CD4-positive, alpha-beta T cell treated with Interleukin-4 for 4 hours (primary cell): ENCODE data around the gene FALEC.

ENCODE experiments used
- DNase-seq: peaks from one replicate; pipeline ENCODE4 v3.0.0-alpha.2; 2020

The FALEC gene

GRCh38 chr1:150512846-150513245 lies 2.7 kb upstream of the FALEC start:
- DNase-seq, result no peak

- DNase-seq, result no peak
Observed at GRCh38 chr1:150513351-150513791, 2.2 kb upstream of the FALEC start.

GRCh38 chr1:150514260-150514659 lies 1.3 kb upstream of the FALEC start:
- DNase-seq, result no peak

- no peak for DNase-seq
Observed at GRCh38 chr1:150514913-150515327, 632 bp upstream of the FALEC start.

- no peak for DNase-seq
Observed at GRCh38 chr1:150516050-150516591, 569 bp downstream of the FALEC start.

GRCh38 chr1:150516616-150517015 lies 1.1 kb downstream of the FALEC start:
- DNase-seq, result no peak

- no peak for DNase-seq
Observed at GRCh38 chr1:150521196-150521968, 5.8 kb downstream of the FALEC start.

- DNase-seq, result no peak
Observed at GRCh38 chr1:150525348-150525747, 9.8 kb downstream of the FALEC start.

- no peak for DNase-seq
Observed at GRCh38 chr1:150528196-150528595, 12.6 kb downstream of the FALEC start.

GRCh38 chr1:150529017-150529416 lies 13.5 kb downstream of the FALEC start:
- no peak for DNase-seq

- no peak for DNase-seq
Observed at GRCh38 chr1:150530491-150531159, 15.1 kb downstream of the FALEC start.

- DNase-seq, result no peak
Observed at GRCh38 chr1:150532860-150533259, 17.3 kb downstream of the FALEC start.

GRCh38 chr1:150534002-150534401 lies 18.4 kb downstream of the FALEC start:
- no peak for DNase-seq

- DNase-seq, result no peak
Observed at GRCh38 chr1:150535511-150536287, 20.1 kb downstream of the FALEC start.

- no peak for DNase-seq
Observed at GRCh38 chr1:150536836-150537731, 21.5 kb downstream of the FALEC start.

- DNase-seq, result no peak
Observed at GRCh38 chr1:150537732-150538684, 22.5 kb downstream of the FALEC start.

- no peak for DNase-seq
Observed at GRCh38 chr1:150543500-150544143, 28.1 kb downstream of the FALEC start.

- no peak for DNase-seq
Observed at GRCh38 chr1:150544204-150544603, 28.7 kb downstream of the FALEC start.

GRCh38 chr1:150545486-150546032 lies 30.0 kb downstream of the FALEC start:
- no peak for DNase-seq

- no peak for DNase-seq
Observed at GRCh38 chr1:150546294-150546937, 30.9 kb downstream of the FALEC start.
